K562 (cell line): ENCODE data around the gene FGGY.

Experiments
- AFF4 ChIP-seq: sonication (generic); formaldehyde crosslinking; IDR thresholded peaks from 2 replicates; pipeline ENCODE4 v1.8.0; 2023; ENCODE audit warnings: mild to moderate bottlenecking, missing genetic modification reagents
- CBFB ChIP-seq: sonication (generic); formaldehyde crosslinking; IDR thresholded peaks from 2 replicates; pipeline ENCODE4 v1.4.0; 2020; ENCODE audit warnings: mild to moderate bottlenecking, missing genetic modification reagents
- CREB1 ChIP-seq, 2 experiments: sonication (generic) in 1 of 2; formaldehyde crosslinking in 1 of 2; IDR thresholded peaks; 2 replicates each; pipeline versions ENCODE4 v1.6.1 to v1.8.0; 2012 to 2022; ENCODE audit warnings: inconsistent platforms in 1 of 2, mild to moderate bottlenecking in 1 of 2, missing genetic modification reagents in 1 of 2, moderate library complexity in 1 of 2
- CTCF ChIP-seq, 3 experiments: IDR thresholded peaks in 2 of 3; conservative IDR thresholded peaks in 1 of 3; 2 replicates each; pipeline ENCODE4 v1.5.1; 2011 to 2012; ENCODE audit warnings: low read length in 3 of 3, mild to moderate bottlenecking in 3 of 3, control low read depth in 2 of 3, improper control_type of control experiment in 1 of 3, inconsistent platforms in 1 of 3, low read depth in 1 of 3, mixed read lengths in 1 of 3, moderate library complexity in 1 of 3; ENCODE audit not compliant: insufficient read depth in 2 of 3
- ELF1 ChIP-seq: fragments of 200-800 bp; sonication (Bioruptor generic); IDR thresholded peaks from 2 replicates; pipeline ENCODE4 v1.6.1; 2016; ENCODE audit warnings: missing genetic modification characterization, missing compliant biosample characterization
- GTF3C2 ChIP-seq: IDR thresholded peaks from 3 replicates; pipeline ENCODE4 v1.6.1; 2011; ENCODE audit warnings: borderline replicate concordance, mild to moderate bottlenecking, moderate library complexity; ENCODE audit not compliant: insufficient read length; ENCODE audit errors: extremely low read depth
- NFRKB ChIP-seq: fragments of 450-650 bp; IDR thresholded peaks from 2 replicates; pipeline ENCODE4 v1.6.1; 2016; ENCODE audit warnings: low read depth
- RBFOX2 ChIP-seq: fragments of 200-400 bp; formaldehyde crosslinking; IDR thresholded peaks from 2 replicates; pipeline ENCODE4 v1.6.1; 2017; ENCODE audit warnings: low read depth, mild to moderate bottlenecking, low read length, moderate library complexity
- REST ChIP-seq, 2 experiments: fragments of 450-650 bp; formaldehyde crosslinking in 1 of 2; IDR thresholded peaks; 2 replicates each; pipeline versions ENCODE4 v1.4.0 to v1.6.1; 2014 to 2020; ENCODE audit warnings: mild to moderate bottlenecking in 2 of 2, borderline replicate concordance in 1 of 2, low read depth in 1 of 2
- SIN3A ChIP-seq, 2 experiments: fragments of 150-350 bp in 1 of 2; IDR thresholded peaks; 2 replicates each; pipeline ENCODE4 v1.6.1; 2011 to 2016; ENCODE audit warnings: borderline replicate concordance in 2 of 2, low read depth in 2 of 2, low read length in 2 of 2, mild to moderate bottlenecking in 2 of 2, moderate library complexity in 2 of 2; ENCODE audit not compliant: control insufficient read depth in 1 of 2
- SMARCA4 ChIP-seq: fragments of 450-650 bp; IDR thresholded peaks from 2 replicates; pipeline ENCODE4 v1.6.1; 2016
- ZBTB12 ChIP-seq: fragments of 250-450 bp; sonication (Bioruptor Pico); IDR thresholded peaks from 2 replicates; pipeline ENCODE4 v1.4.0; 2020
- ZNF655 ChIP-seq: fragments of 250-450 bp; sonication (Bioruptor Pico); IDR thresholded peaks from 2 replicates; pipeline ENCODE4 v1.5.0; 2021

- TF ChIP-seq AFF4 (CRISPR knock-in tag) (no peak), NFRKB (no peak), SIN3A (IDR thresholded peaks at IDR 0.05; ENCODE audit: borderline replicate concordance in 2 of 2, control insufficient read depth in 1 of 2, low read depth in 2 of 2, low read length in 2 of 2) (no peak), SMARCA4 (no peak), CREB1 (IDR thresholded peaks at IDR 0.05) (no peak), CREB1 (CRISPR knock-in tag; IDR thresholded peaks at IDR 0.05) (no peak), CTCF (IDR thresholded peaks at IDR 0.05 in 2 of 3, conservative IDR thresholded peaks at IDR 0.05 in 1 of 3; ENCODE audit: insufficient read depth in 2 of 3, low read depth in 1 of 3, low read length in 3 of 3) (no peak), RBFOX2 (no peak), CBFB (CRISPR knock-in tag) (no peak), ELF1 (tag) (no peak), REST (IDR thresholded peaks at IDR 0.05; ENCODE audit: borderline replicate concordance) (no peak), REST (CRISPR knock-in tag; IDR thresholded peaks at IDR 0.05; ENCODE audit: low read depth) (no peak), ZNF655 (CRISPR knock-in tag) (no peak), ZBTB12 (CRISPR knock-in tag) (no peak), GTF3C2 (no peak)
Measured at GRCh38 chr1:59605761-59606160, 308.9 kb downstream of the FGGY start.
